GM12874 (cell line): Measurements from ENCODE around the gene MAU2.

Experiments
- TF ChIP-seq, protein P1 (sequence below): IDR thresholded peaks from 2 replicates; pipeline ENCODE4 v1.5.1; 2011; ENCODE audit warnings: low read depth, mild to moderate bottlenecking, control low read depth, low read length, moderate library complexity; ENCODE audit not compliant: insufficient read depth

MAU2 gene

DNA sequence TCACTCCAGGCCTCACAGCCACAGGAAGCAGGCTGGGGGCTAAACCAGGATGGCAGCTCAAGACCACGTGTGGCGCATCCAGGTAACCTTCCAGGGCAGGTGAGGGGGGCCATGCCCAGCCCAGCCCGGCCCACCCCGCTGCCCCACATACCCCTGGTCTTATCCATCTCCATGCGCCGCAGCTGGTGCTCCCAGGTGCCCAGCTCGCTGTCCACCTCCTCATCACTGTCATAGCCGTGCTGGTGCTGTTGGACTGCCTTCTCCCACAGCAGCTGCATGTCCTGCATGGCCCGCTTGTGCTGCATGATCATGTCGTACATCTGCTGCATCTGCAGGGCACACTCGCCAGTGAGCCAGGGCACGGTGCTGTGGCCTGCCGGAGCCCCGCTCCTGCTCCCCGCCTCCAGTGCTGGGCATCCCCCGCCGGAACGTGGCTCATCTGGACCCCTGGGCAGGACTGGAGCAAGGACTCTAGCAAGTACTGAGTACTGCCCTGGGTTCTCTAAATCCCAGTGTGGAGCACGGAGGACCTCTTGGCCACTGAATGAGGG is 41.5 kb upstream of the MAU2 start:
- TF ChIP-seq, protein P1, sequence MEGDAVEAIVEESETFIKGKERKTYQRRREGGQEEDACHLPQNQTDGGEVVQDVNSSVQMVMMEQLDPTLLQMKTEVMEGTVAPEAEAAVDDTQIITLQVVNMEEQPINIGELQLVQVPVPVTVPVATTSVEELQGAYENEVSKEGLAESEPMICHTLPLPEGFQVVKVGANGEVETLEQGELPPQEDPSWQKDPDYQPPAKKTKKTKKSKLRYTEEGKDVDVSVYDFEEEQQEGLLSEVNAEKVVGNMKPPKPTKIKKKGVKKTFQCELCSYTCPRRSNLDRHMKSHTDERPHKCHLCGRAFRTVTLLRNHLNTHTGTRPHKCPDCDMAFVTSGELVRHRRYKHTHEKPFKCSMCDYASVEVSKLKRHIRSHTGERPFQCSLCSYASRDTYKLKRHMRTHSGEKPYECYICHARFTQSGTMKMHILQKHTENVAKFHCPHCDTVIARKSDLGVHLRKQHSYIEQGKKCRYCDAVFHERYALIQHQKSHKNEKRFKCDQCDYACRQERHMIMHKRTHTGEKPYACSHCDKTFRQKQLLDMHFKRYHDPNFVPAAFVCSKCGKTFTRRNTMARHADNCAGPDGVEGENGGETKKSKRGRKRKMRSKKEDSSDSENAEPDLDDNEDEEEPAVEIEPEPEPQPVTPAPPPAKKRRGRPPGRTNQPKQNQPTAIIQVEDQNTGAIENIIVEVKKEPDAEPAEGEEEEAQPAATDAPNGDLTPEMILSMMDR = no peak

DNA sequence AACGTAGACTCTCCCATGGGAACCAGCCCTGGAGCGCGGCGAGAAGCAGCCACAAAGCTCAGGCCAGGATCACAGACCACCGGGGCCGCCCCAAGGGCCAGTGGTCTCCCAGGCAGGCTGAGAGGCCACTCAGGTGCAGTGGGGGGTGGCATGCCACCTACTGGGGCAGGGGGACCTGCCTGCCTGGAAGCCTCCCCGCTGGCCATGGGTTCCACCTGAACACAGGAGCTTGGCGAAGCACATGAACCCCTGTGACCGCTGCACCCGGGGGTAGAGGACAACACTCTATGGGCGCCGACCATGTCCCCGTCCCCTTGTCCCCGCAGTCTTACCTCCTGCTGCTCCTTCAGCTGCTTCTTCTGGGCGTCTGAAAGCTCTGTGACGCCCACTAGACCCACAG is 40.8 kb upstream of the MAU2 start:
- TF ChIP-seq, protein P1 = no peak

DNA sequence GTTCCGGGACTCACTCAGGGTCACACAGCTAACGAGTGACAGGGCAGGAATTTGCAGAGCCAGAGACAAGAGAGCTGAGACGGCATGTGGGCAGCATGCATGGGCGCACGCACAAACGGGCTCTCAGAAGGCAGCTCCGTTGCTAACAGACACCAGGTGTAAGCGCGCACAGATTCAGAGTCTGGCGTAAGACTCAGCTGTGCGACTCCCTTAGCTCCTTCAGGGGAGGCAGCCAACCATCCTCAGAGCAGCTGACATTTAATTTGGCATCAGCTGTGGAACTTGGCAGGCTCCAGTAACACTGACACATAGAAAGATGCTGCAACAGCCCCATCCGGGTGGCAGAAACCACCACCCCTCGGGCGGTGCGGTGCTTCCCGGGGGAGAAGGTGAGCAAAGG is 40.1 kb upstream of the MAU2 start:
- TF ChIP-seq, protein P1 = no peak

DNA sequence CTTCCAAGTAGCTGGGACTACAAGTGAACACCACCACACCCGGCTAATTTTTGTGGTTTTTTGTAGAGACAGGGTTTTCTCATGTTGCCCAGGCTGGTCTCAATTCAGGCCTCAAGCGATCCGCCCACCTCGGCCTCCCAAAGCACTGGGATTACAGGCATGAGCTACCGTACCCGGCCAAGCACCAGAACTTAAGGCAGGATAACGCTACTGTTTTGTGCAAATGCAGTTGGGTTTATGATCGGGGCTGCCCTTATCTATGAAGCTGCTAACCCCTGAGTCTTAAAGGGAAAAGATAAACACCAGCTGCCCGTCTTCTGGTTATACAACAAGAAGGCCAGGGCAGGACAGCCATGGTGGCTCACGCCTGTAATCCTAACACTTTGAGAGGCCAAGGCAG is 34.9 kb upstream of the MAU2 start:
- TF ChIP-seq, protein P1 = no peak

DNA sequence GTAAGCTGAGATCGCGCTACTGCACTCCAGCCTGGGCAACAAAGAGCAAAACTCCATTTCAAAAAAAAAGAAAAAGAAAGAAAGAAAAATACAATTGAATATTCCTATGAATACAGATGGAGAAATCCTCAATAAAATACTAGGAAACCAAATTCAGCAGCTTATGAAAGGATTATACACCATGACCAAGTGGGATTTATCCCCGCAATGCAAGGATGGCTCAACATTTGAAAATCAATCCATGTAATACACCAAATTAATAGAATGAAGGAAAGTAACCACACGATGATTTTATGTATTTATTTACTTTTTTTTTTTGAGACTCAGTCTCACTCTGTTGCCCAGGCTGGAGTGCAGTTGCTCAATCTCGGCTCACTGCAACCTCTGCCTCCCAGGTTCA is 28.0 kb upstream of the MAU2 start:
- TF ChIP-seq, protein P1 = no peak

DNA sequence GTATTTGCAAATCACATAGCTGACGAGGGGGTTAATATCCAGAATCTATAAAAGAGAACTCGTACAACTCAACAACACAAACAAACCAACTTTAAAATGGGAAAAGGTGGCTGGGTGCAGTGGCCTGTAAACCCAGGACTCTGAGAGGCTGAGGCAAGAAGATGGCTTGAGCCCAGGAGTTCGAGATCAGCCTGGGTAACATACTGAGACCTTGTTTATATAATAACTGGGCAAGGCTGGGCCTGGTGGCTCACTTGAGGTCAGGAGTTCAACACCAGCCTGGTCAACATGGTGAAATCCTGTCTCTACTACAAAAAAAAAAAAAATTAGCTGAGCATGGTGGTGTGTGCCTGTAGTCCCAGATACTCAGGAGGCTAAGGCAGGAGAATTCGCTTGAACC is 25.7 kb upstream of the MAU2 start:
- TF ChIP-seq, protein P1 = no peak

DNA sequence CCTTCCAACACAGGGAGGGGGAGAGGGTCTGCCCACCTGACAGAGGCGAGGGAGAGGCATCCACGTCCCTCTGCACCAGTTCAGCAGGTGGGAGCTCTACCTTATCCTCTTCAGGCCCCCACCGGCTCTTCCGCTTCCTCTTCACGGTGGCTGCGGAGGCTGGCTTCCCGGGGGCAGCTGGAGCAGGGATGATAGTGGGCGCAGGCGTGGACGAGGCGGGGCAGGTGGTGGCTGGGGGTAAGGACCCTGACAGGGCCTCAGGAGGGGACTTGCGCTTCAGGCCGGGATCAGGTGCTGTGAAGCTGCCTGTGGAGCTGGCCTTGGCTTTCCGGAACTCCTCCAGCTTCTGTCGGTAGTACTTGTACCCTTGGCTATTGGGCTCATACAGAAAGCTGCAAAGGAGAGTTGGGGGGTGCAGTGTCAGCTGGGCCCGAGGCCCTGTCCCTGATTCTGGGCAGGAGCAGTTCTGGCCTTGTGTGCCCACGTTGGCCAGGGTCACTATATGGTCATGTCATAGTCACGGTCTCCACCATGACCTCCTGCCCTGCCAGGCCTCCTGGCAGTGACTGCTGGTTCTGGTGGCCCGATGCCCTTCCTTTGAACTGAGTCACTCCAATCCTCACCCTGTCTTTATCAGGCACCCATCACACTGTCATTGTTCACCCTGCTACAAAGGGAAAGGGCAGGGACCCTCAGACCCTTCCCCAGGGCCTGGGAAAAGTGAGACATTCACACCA is 23.5 kb upstream of the MAU2 start:
- TF ChIP-seq, protein P1 = no peak
